CMK (cell line): ENCODE measurements around the gene RBFOX1.
A peak's percentile ranks its signal among the peaks of the same experiment; 100 is the strongest.
"Not testable (repeated sequence)": the region's sequence is repeated elsewhere in the genome, so short reads cannot be mapped to it uniquely, and the experiment has no call there.

Source experiments
- DNase-seq: peaks from one replicate; pipeline ENCODE4 v3.0.0-alpha.2; 2010; ENCODE audit warnings: low read depth

The RBFOX1 gene

DNA sequence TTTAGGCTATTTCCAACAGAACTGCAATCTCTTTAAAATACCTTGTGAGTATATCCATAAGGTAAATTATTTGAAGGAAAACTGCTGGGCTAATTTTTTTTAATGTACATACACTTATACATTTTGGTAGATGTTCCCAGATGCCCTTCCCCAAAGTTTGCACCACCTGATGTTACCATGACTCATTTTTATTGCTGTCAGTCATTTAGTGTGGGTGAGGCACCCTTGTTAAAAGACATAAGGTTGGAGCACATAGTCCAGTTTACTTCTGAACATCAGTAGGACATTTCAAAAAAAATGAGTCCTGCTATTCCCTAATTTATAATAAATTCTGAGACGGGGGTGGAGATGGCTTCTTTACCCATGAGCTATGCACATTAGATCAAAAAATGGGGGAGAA lies 138.6 kb downstream of the RBFOX1 start:
- no peak for DNase-seq

DNA sequence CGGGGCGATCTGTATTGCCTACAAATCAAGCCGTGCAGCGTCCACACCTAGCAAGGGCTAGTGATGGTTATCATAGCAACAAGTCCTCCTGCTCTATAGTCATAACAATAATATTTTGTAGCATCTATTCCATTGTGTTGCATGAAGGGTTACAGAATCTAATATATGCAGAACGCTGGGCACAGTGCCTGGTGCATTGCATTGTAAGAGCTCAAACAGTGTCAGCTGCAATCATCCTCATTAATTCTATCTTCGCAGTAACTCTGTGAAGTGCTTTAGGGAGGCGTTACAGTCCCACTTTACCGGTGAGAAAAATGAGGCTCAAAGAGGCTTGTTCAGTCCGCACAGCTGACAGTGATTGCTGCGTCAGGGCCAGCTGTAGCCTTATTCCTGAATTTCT lies 149.4 kb downstream of the RBFOX1 start:
- no peak for DNase-seq

DNA sequence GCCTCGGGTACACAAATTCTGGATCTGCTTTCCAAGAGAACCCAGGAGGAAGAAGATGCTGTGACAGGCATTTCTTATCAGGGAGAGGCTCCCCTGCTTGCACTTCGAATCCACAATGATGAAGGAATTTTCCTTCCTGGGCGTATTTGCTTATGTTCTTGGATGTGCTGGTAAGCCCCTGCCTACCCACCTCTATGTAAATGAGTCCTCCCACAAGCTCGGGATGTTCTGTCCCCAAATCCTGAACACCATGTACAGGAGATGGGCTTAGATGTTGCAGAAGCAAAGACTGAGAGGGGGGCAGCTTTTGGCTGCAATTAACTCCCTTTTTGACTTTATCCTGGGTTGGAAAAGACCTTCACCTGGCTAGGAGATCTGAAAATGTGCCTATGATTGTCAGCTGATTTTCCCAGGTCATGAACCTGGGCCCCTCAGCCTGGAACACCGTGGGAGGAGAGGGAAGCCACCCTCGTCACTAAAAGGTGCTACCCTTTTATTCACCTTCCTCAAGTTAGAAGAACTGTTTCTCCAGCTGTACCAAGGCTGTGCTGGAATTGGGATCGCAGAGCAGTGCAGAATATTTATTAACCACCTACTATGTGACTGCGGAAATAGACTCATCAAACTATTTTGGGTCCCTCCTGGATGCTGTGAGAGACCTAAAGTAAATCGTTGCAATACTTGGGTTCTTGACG lies 150.1 kb downstream of the RBFOX1 start:
- DNase-seq = no peak

DNA sequence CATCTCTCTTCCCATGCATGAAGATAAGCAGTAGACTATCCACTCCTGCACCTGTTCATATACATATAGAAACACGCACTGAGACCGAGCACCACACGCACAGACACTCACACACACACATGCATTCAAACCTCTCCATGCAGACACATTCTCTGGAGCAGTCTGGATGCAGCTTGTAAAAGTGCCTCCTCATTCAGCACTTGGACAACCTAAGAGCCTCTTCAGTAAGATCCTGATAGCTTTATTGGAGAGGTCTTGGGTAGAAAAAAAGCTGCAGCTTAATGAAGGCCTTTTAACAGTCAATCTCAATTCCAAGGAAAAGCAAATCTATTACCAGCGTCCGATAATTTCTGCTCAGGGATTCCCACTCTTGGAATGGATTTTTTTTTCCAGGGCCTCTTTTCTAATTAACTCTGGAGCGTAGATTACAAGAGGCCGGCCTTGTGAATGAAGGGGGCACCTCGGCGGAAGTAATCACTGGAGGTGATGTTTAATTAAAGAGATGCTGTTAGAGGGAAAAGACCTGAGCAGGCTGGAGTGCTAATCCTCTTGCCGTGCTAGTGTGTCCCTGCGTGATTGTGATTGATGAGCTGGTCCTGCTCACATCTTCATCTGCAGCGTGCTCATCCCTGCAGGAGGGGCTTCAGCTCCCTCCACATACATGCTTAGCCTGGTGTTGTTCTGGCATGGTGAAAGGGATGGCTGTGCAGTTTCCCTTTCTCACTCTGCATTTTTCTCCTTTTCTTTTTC lies 155.1 kb downstream of the RBFOX1 start:
- DNase-seq = no peak

DNA sequence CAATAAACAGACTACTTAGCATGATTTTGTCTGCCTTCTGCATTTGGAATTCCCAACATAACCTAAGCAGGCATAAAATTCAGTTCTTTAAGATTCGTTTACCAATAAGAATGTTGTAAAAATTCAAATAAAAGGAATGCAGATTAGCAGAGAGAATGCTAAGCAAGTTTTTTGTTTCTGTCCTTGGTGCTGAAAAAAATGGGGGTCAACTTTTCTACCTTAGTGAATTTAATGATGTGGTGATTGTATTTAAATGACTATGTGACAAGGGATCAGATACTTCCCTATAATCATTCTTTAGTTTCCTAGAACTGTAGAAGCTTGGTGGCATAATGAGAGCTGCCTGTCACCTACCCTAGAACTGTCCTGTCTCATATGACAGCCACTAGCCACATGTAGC lies 159.5 kb downstream of the RBFOX1 start:
- DNase-seq = no peak

- DNase-seq = no peak
These were observed 160.5 kb downstream of the RBFOX1 start for GRCh38 chr16:7493133-7493532.

GRCh38 chr16:7497691-7498090 lies 165.0 kb downstream of the RBFOX1 start:
- no peak for DNase-seq

DNA sequence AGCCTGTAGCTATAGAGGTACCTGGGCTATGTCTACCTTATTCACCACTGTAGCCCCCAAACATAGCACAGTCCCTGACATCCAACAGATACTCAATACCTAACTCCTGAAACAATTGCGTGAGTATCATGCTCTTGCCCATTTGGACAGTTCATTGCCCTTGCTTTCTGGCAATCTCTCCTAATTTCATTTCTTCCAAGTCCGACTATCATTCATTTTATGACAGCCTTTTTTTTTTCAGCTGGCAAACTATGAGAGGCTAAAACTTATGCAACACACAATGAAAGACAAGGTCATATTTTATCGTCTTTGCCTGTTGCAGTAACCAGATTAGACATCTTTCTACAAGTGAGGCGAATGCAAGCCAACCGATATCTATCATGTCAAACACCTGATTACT lies 169.2 kb downstream of the RBFOX1 start:
- no peak for DNase-seq

DNA sequence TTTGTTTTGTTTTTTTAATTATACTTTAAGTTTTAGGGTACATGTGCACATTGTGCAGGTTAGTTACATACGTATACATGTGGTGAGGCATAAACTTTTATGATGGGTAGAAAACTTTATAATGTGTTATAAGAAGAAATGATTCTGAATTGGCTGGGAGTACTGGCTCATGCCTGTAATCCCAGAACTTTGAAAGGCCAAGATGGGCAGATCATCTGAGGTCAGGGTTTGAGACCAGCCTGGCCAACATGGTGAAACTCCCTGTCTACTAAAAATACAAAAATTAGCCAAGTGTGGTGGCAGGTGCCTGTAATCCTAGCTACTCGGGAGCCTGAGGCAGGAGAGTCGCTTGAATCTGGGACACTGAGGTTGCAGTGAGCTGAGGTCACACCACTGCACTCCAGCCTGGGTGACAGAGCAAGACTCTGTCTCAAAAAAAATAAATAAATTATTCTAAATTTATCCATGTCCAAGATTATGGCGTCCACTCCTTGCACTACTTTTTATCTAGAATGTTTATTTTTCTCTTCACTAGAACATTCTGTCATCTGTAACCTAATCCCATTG lies 170.0 kb downstream of the RBFOX1 start:
- not testable (repeated sequence) for DNase-seq

GRCh38 chr16:7503666-7504065 lies 171.0 kb downstream of the RBFOX1 start:
- DNase-seq = no peak

DNA sequence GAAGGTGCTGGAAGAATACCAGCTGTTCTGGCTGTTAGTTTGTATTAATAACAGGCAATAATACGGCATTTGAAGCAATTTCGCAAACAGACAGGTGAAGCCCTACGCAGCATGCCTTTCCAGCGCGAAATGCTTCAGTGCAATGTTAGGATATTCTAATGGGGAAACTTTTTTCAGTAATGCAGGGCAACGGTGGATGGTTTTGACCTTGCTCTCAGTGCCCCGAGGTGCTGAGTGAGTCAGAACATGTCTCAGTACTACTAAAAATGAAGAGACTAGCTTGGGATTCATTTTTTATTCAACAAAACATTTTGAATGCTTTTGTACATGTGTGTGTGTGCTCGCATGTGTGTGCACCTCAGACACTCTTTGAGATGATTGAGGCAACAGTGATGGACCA lies 172.2 kb downstream of the RBFOX1 start:
- no peak for DNase-seq

- DNase-seq = no peak
These were observed 172.8 kb downstream of the RBFOX1 start for GRCh38 chr16:7505495-7505894.

DNA sequence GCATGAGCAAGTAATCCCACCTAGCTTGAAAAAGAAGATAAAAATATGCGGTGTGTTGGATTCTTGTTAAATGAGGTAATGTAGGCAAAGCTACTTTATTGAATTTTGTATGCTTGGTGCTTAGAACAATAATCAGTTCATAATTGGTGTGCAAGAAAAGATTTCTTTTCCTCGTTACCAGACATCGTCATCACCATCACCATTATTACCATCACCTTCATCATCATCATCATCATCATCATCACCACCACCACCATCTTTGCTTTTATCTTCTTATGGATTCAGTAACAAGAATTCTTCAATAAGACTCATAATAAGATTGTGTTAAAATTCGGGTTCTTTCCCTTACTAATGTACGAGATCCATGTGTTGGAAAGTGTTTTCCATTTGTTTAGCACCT lies 173.7 kb downstream of the RBFOX1 start:
- no peak for DNase-seq

DNA sequence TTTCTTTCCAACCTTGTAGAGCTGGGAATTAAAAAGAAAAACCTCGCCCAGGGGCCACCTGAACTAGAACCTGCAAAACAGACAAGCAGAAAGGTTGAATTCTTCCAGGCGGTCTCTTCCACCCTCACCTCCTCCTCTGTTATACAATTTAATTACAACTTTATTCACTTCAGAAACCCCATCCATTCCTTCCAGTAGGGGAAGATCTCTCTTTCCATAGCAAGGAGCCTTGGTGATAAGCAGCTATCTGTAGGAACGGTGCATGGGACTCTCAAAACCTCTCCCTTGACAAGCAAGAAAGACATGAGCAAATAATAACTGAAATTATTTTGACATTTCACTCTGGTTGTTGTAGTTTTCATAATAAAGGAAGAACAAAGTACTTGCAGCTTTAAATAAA lies 176.0 kb downstream of the RBFOX1 start:
- no peak for DNase-seq

DNA sequence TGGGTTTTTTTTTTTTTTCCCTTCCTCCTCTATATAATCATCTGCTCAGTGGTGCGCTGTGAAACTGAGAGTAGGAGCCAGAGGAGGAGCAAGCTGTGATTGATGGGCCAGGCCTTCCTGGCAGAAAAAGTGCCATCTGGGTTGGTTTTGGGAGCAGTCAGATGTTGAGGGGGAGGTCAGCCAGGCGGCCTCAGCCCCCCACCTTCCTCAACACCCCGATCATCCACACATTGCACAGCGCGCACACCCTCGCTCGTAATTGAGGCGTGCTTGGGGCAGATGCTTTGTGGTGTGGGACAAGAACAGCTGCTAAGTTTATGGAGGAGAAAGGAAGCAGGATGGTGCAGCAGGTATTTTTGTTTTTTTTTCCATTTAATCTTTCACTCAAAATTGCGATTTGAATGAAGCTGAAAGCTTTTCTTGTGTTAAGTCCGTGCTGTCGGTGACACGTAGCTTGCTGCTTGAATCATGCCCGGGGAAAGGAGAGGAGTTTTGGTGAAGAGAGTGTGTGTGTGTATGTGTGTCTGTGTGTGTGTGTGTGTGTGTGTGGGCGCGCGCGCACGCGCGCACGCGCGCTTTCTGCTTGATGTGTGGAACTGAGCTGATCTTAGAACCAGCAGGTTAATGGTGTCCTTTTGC lies 177.4 kb downstream of the RBFOX1 start:
- DNase-seq = no peak

GRCh38 chr16:7511549-7512260 lies 179.1 kb downstream of the RBFOX1 start:
- DNase-seq = no peak

DNA sequence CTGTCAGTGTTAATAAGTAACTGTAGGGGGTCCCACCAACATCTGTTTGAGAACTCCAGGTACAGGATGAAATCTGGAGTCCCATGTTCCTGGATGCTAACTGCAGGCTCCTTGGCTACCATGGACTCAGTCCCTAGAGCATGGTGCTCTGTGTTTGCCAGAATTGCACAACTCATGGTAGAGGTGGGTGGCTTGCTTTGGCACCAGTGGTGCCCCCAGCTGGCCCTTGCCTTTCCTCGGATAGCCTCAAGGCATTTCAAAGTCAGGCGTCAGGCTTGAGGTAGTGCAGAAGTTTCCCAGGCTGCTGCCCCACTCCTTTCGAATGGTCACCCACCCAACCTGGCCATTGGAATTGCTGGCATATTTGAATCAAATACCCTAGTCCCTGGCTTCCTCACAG lies 179.9 kb downstream of the RBFOX1 start:
- no peak for DNase-seq

- DNase-seq = peak; percentile 26
These were observed 180.8 kb downstream of the RBFOX1 start for GRCh38 chr16:7513429-7513828.

- DNase-seq = no peak
These were observed 182.9 kb downstream of the RBFOX1 start for GRCh38 chr16:7515543-7515942.

- no peak for DNase-seq
These were observed 184.9 kb downstream of the RBFOX1 start for GRCh38 chr16:7517496-7517895.

GRCh38 chr16:7518158-7518557 lies 185.5 kb downstream of the RBFOX1 start:
- DNase-seq = no peak

- no peak for DNase-seq
These were observed 189.2 kb downstream of the RBFOX1 start for GRCh38 chr16:7521834-7522233.
